Measurements from ENCODE around the gene ATP5PD.
"Not testable (repeated sequence)": the region's sequence is repeated elsewhere in the genome, so short reads cannot be mapped to it uniquely, and the experiment has no call there.

DNA sequence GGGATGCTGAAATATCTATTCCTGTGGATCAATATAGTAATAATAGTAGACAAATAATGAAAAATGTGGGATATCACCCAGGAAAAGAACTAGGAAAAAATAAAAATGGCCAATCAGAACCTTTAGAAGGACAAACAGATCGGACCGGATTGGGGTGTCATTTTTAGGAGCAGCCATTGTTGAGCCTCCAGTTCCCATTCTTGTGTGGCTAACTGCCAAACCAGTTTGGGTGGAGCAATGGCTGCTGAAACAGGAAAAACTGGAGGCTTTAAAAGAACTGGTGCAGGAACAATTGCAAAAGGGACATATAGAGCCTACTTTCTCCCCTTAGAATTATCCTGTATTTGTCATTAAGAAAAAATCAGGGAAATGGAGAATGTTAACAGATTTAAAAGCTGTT lies 20.1 kb downstream of the ATP5PD start:
- TF ChIP-seq POLR2A, POLR2AphosphoS5 (IDR thresholded peaks at IDR 0.05; ENCODE audit: low read depth, low read length): not testable (repeated sequence)

All from GM12892 (cell line).